GM12892 (cell line): ENCODE results near the gene LLGL2.

Source experiments
- POLR2A ChIP-seq: IDR thresholded peaks from 2 replicates; pipeline ENCODE4 v1.6.1; 2011; ENCODE audit warnings: low read depth, low read length, control low read depth
- POLR2AphosphoS5 ChIP-seq: IDR thresholded peaks from 2 replicates; pipeline ENCODE4 v1.6.1; 2011; ENCODE audit warnings: low read depth, low read length, control low read depth
- TAF1 ChIP-seq: IDR thresholded peaks from 2 replicates; pipeline ENCODE4 v1.6.1; 2011; ENCODE audit warnings: low read depth, mild to moderate bottlenecking, control low read depth, low read length, borderline replicate concordance

GRCh38 chr17:75514299-75514918 lies 11.1 kb upstream of the LLGL2 start:
- TF ChIP-seq TAF1 (no peak), POLR2A (no peak), POLR2AphosphoS5 (no peak)
